HFF-Myc (cell line): ENCODE measurements around the gene HES4.
A peak's percentile ranks its signal among the peaks of the same experiment; 100 is the strongest.
"Not testable (repeated sequence)": the region's sequence is repeated elsewhere in the genome, so short reads cannot be mapped to it uniquely, and the experiment has no call there.

ENCODE experiments used
- DNase-seq: peaks from one replicate; pipeline ENCODE4 v3.0.0-alpha.2; 2011; ENCODE audit warnings: low read depth; ENCODE audit errors: extremely low read depth
- H3K4me3 ChIP-seq: replicated peaks from 2 replicates; pipeline ENCODE4 v1.5.1; 2011; ENCODE audit warnings: low read depth, mild to moderate bottlenecking, control low read depth, low read length
- CTCF ChIP-seq: IDR thresholded peaks from 2 replicates; pipeline ENCODE4 v1.5.1; 2012; ENCODE audit warnings: mild to moderate bottlenecking, low read depth, low read length, control low read depth; ENCODE audit errors: missing control alignments

Gene HES4

GRCh38 chr1:993379-993995 lies 6.4 kb downstream of the HES4 start:
- no peak for DNase-seq
- TF ChIP-seq CTCF = no peak
- no peak overlapping the region for H3K4me3 ChIP-seq

- no peak overlapping the region for H3K4me3 ChIP-seq
- no peak for DNase-seq
- no peak for TF ChIP-seq CTCF
These were observed 7.5 kb downstream of the HES4 start for GRCh38 chr1:992362-992761.

GRCh38 chr1:991895-992294 lies 8.0 kb downstream of the HES4 start:
- H3K4me3 ChIP-seq = no peak overlapping the region
- DNase-seq = no peak
- no peak for TF ChIP-seq CTCF

- not testable (repeated sequence) for H3K4me3 ChIP-seq, DNase-seq
These were observed 8.6 kb downstream of the HES4 start for GRCh38 chr1:991275-991674.

GRCh38 chr1:988061-988460 lies 11.8 kb downstream of the HES4 start:
- H3K4me3 ChIP-seq, DNase-seq: not testable (repeated sequence)

- DNase-seq = no peak
- TF ChIP-seq CTCF = no peak
These were observed 14.8 kb downstream of the HES4 start for GRCh38 chr1:985126-985525.

GRCh38 chr1:984476-984814 lies 15.5 kb downstream of the HES4 start:
- no peak for DNase-seq
- TF ChIP-seq CTCF = no peak
- H3K4me3 ChIP-seq = no peak overlapping the region

More at GRCh38 chr1:985126-985525, 14.8 kb downstream of the HES4 start:
- no peak overlapping the region for H3K4me3 ChIP-seq

- no peak overlapping the region for H3K4me3 ChIP-seq
- peak; percentile 64 for TF ChIP-seq CTCF
- DNase-seq = no peak
These were observed 16.0 kb downstream of the HES4 start for GRCh38 chr1:983798-984475.
